Activated CD4-positive, alpha-beta memory T cell treated with anti-CD3 and anti-CD28 coated beads for 36 hours (primary cell): ENCODE results near the gene PELI2. TPM values are rescaled to one million over a fixed set of nuclear protein-coding genes. Genes with fewer than 3 reads are reported as not detected.

Experiments
- CTCF ChIA-PET: fragments of 350-600 bp; sonication (Branson Sonifier 250); formaldehyde crosslinking; loops from one replicate; lab custom pipeline; 2021; ENCODE audit warnings: antibody characterized with exemption, inconsistent platforms; lab: Charles Lee
- POLR2A ChIA-PET: fragments of 350-600 bp; sonication (Branson Sonifier 250); formaldehyde crosslinking; loops from one replicate; lab custom pipeline; 2021; ENCODE audit warnings: antibody characterized with exemption; lab: Charles Lee
- DNase-seq: peaks from one replicate; pipeline ENCODE4 v3.0.0-alpha.2; 2020
- H3K27ac Mint-ChIP-seq: one replicate; pipeline ENCODE4 v1.8.0; 2021; ENCODE audit warnings: mixed read lengths
- H3K27me3 Mint-ChIP-seq: one replicate; pipeline ENCODE4 v1.8.0; 2021; ENCODE audit warnings: mixed read lengths
- H3K36me3 Mint-ChIP-seq: one replicate; pipeline ENCODE4 v1.8.0; 2021; ENCODE audit warnings: mixed read lengths
- H3K4me1 Mint-ChIP-seq: one replicate; pipeline ENCODE4 v1.8.0; 2021; ENCODE audit warnings: low read depth, mixed read lengths
- H3K4me3 Mint-ChIP-seq: one replicate; pipeline ENCODE4 v1.8.0; 2021; ENCODE audit warnings: mild to moderate bottlenecking, mixed read lengths
- H3K9me3 Mint-ChIP-seq: one replicate; pipeline ENCODE4 v1.8.0; 2021; ENCODE audit warnings: mixed read lengths
- intact Hi-C: fragments of 100-400 bp; cut with micrococcal nuclease; formaldehyde crosslinking; loops from one replicate; pipeline ENCODE4 v1.15.1; 2023
- total RNA-seq, 2 experiments: library from RNA; stranded (reverse); gene quantifications; one replicate each; pipeline ENCODE4 v1.2.3, GENCODE V29; 2021

PELI2 gene
- total RNA-seq: 1 to 10 TPM; 6.4 to 6.6 TPM

- no peaks in the 10 kb centered on the region for H3K36me3 Mint-ChIP-seq
- H3K27me3 Mint-ChIP-seq: peaks cover 11% of the 10 kb centered on the region
- H3K4me1 Mint-ChIP-seq: peaks cover 41% of the 10 kb centered on the region
- peak within 1 kb of the TSS; percentile 90 for H3K4me3 Mint-ChIP-seq
- POLR2A ChIA-PET: interaction anchor here (0.9 to 3.3 kb wide), 3 partner anchors 9 to 16 kb away, joined by 3 to 19 read pairs (median 3); no protein-coding TSS in a partner anchor
- CTCF ChIA-PET: interaction anchor here (0.6 to 2.6 kb wide), 6 partner anchors 13 to 386 kb away, joined by 3 to 16 read pairs (median 4); no protein-coding TSS in a partner anchor
- intact Hi-C loops: loop anchor here (2.0 to 10.0 kb wide), 9 partner anchors 19 to 1151 kb away; partner anchors contain the start of genes AP5M1, EXOC5, KTN1 and TMEM260
- no peaks in the 10 kb centered on the region for H3K9me3 Mint-ChIP-seq
- peak; percentile 80 for DNase-seq
- H3K27ac Mint-ChIP-seq: peak within 1 kb of the TSS; percentile 83
Observed at GRCh38 chr14:56117765-56118610, at the start of gene PELI2. PELI2 (plus strand) TSS chr14:56118411; CDS start chr14:56118661, 250 bp downstream.

- H3K9me3 Mint-ChIP-seq: no peaks in the 10 kb centered on the region
- no peak overlapping the region for H3K27ac Mint-ChIP-seq
- H3K4me3 Mint-ChIP-seq: no peak overlapping the region
- no peak for DNase-seq
- ChIA-PET POLR2A (no interaction called here), CTCF (no interaction called here)
- no peaks in the 10 kb centered on the region for H3K4me1 Mint-ChIP-seq
- intact Hi-C loops: no loop called here
- no peaks in the 10 kb centered on the region for H3K36me3 Mint-ChIP-seq
- peaks cover 18% of the 10 kb centered on the region for H3K27me3 Mint-ChIP-seq
Observed at GRCh38 chr14:56073799-56074198, 44.4 kb upstream of the PELI2 start.

GRCh38 chr14:56075301-56075700 lies 42.9 kb upstream of the PELI2 start:
- no peak overlapping the region for H3K4me3 Mint-ChIP-seq

GRCh38 chr14:56081139-56081538 lies 37.1 kb upstream of the PELI2 start:
- no peak for DNase-seq
- ChIA-PET CTCF (no interaction called here), POLR2A (no interaction called here)

More at GRCh38 chr14:56075301-56075700, 42.9 kb upstream of the PELI2 start:
- no peaks in the 10 kb centered on the region for H3K4me1 Mint-ChIP-seq
- POLR2A ChIA-PET: no interaction called here
- H3K27ac Mint-ChIP-seq: no peak overlapping the region
- intact Hi-C loops: no loop called here
- no peaks in the 10 kb centered on the region for H3K36me3 Mint-ChIP-seq
- no peaks in the 10 kb centered on the region for H3K9me3 Mint-ChIP-seq
- CTCF ChIA-PET: no interaction called here
- no peak for DNase-seq
- peaks cover 18% of the 10 kb centered on the region for H3K27me3 Mint-ChIP-seq

GRCh38 chr14:56082880-56083279 lies 35.3 kb upstream of the PELI2 start:
- ChIA-PET CTCF (no interaction called here), POLR2A (no interaction called here)
- no peak for DNase-seq
- H3K4me3 Mint-ChIP-seq: no peak overlapping the region
- intact Hi-C loops: no loop called here
- H3K36me3 Mint-ChIP-seq: no peaks in the 10 kb centered on the region
- H3K4me1 Mint-ChIP-seq: no peaks in the 10 kb centered on the region
- no peaks in the 10 kb centered on the region for H3K9me3 Mint-ChIP-seq
- no peak overlapping the region for H3K27ac Mint-ChIP-seq
- H3K27me3 Mint-ChIP-seq: peaks cover 21% of the 10 kb centered on the region

More at GRCh38 chr14:56081139-56081538, 37.1 kb upstream of the PELI2 start:
- no peak overlapping the region for H3K4me3 Mint-ChIP-seq
- no peaks in the 10 kb centered on the region for H3K36me3 Mint-ChIP-seq
- intact Hi-C loops: no loop called here
- no peaks in the 10 kb centered on the region for H3K4me1 Mint-ChIP-seq
- no peak overlapping the region for H3K27ac Mint-ChIP-seq
- peaks cover 26% of the 10 kb centered on the region for H3K27me3 Mint-ChIP-seq
- H3K9me3 Mint-ChIP-seq: no peaks in the 10 kb centered on the region

DNA sequence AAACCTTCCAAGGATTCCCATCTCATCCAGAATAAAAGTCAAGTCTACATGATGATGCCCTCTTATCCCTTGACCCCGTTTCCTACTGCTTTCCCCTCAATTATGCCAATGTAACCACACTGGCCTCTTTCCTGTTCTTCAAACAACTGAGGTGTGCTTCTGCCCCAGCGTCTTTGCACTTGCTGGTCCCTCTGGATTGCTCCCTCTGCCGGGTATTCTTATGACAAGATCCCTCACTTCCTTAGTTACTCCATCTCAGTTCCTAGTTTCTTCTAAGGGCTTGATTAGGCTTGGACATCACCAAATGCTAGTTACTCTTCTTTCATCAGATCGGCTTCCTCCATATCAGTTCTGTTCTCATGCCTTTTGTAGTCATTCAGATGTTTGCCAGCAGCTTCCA lies 32.7 kb upstream of the PELI2 start:
- intact Hi-C loops: no loop called here
- Mint-ChIP-seq H3K27ac (no peak overlapping the region), H3K27me3 (peaks cover 18% of the 10 kb centered on the region), H3K9me3 (no peaks in the 10 kb centered on the region), H3K4me3 (no peak overlapping the region), H3K4me1 (no peaks in the 10 kb centered on the region), H3K36me3 (no peaks in the 10 kb centered on the region)
- ChIA-PET POLR2A (no interaction called here), CTCF (no interaction called here)
- DNase-seq: no peak

DNA sequence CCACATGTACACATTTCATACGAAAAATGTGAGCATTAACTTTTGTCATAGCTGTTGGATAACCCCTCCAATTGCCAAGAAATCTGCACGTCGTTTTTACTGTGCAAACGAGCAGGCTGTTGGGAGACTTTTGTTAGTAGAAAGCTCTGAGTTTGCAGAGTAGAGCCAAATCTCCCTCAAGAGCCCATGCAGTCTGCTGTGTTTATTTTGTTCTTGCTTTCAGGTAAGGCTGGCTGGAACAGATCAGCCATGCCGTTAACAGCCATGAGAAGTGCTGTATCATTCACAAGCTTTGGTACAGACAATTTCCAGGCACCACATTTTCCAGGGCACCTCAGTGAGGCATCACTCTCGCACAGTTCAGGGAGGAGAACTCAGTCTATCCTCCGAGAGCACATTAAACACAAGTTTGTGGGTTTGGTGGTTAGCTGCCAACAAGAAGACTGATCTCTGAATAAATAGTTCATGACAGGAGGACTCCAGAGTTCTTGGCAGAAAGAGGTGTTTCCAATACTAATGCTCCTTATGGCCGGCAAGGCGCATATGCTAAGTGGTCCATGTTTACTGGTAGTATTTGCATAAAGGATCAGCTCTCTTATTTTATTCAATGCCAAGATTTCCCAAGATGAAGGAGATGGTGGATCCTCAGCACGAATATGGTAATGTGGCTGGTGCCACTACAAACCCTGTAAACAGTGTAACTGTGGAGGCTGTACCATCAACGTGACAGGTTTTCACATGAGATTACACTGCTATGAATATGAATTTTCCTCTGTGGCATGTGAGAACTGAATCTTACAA lies 30.3 kb upstream of the PELI2 start:
- Mint-ChIP-seq H3K27ac (no peak overlapping the region), H3K9me3 (no peaks in the 10 kb centered on the region), H3K36me3 (no peaks in the 10 kb centered on the region), H3K4me3 (no peak overlapping the region), H3K27me3 (peaks cover 13% of the 10 kb centered on the region), H3K4me1 (no peaks in the 10 kb centered on the region)
- ChIA-PET CTCF (interaction anchor here (0.6 to 1.4 kb wide), 3 partner anchors 9 to 356 kb away, joined by 3 to 4 read pairs (median 3); no protein-coding TSS in a partner anchor), POLR2A (no interaction called here)
- intact Hi-C loops: no loop called here
- no peak for DNase-seq

DNA sequence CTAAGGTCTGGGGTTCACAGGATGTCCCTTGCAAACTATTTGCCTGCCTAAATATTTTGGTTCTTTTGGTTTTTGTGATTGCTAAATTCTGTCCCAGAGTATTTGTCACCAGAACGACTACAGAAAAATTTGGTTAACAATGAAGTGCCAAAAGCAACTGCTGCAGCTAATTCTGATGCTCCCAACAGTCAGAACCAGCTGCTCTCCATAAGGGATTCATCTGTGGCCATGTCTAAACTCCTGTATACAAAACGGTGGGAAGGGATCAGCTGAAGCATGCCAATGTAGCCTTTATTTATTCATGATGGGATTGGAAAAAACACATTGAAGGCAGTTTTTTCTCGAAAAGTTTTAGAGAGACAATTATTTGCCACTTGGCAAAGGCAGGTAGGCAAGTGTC lies 29.3 kb upstream of the PELI2 start:
- CTCF ChIA-PET: interaction anchor here (1.4 kb wide), 1 partner anchor 335 kb away, joined by 3 read pairs; no protein-coding TSS in a partner anchor
- no peaks in the 10 kb centered on the region for H3K36me3 Mint-ChIP-seq

GRCh38 chr14:56092763-56093162 lies 25.4 kb upstream of the PELI2 start:
- CTCF ChIA-PET: interaction anchor here (1.0 kb wide), 1 partner anchor 25 kb away, joined by 4 read pairs; the partner anchor contains the start of gene PELI2
- H3K27me3 Mint-ChIP-seq: peaks cover 15% of the 10 kb centered on the region
- no peak overlapping the region for H3K27ac Mint-ChIP-seq
- H3K9me3 Mint-ChIP-seq: no peaks in the 10 kb centered on the region
- H3K36me3 Mint-ChIP-seq: no peaks in the 10 kb centered on the region
- no peak overlapping the region for H3K4me3 Mint-ChIP-seq
- POLR2A ChIA-PET: interaction anchor here (0.6 kb wide), 1 partner anchor 1974 kb away, joined by 7 read pairs; no protein-coding TSS in a partner anchor
- intact Hi-C loops: no loop called here
- no peak for DNase-seq
- H3K4me1 Mint-ChIP-seq: no peaks in the 10 kb centered on the region

More for the DNA sequence above, 29.3 kb upstream of the PELI2 start:
- peaks cover 17% of the 10 kb centered on the region for H3K27me3 Mint-ChIP-seq
- POLR2A ChIA-PET: no interaction called here
- H3K27ac Mint-ChIP-seq: no peak overlapping the region
- DNase-seq: no peak
- intact Hi-C loops: no loop called here
- no peaks in the 10 kb centered on the region for H3K9me3 Mint-ChIP-seq
- no peaks in the 10 kb centered on the region for H3K4me1 Mint-ChIP-seq
- H3K4me3 Mint-ChIP-seq: no peak overlapping the region

DNA sequence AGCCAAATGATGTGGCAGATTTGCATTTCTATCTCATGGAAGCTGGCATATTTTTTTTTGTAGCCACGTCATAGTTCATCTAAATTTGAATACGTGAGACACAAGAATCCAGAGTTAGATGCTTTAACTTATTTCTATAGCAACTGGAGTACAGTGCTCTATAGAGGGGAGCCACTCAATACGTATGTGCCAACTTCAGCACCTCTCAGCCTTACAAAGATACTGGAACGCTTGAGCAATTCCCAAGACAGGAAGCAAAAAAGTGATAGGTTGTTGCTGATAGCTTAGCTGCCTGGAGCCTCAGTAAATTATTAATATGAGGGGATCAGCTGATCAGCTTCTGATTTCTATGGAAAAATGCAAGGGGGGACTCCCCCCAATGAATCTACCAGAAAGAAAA lies 24.1 kb upstream of the PELI2 start:
- H3K27me3 Mint-ChIP-seq: peaks cover 15% of the 10 kb centered on the region
- no peak overlapping the region for H3K4me3 Mint-ChIP-seq
- ChIA-PET CTCF (no interaction called here), POLR2A (no interaction called here)
- H3K27ac Mint-ChIP-seq: no peak overlapping the region
- H3K4me1 Mint-ChIP-seq: no peaks in the 10 kb centered on the region
- no peak for DNase-seq
- intact Hi-C loops: no loop called here
- H3K36me3 Mint-ChIP-seq: no peaks in the 10 kb centered on the region
- no peaks in the 10 kb centered on the region for H3K9me3 Mint-ChIP-seq

DNA sequence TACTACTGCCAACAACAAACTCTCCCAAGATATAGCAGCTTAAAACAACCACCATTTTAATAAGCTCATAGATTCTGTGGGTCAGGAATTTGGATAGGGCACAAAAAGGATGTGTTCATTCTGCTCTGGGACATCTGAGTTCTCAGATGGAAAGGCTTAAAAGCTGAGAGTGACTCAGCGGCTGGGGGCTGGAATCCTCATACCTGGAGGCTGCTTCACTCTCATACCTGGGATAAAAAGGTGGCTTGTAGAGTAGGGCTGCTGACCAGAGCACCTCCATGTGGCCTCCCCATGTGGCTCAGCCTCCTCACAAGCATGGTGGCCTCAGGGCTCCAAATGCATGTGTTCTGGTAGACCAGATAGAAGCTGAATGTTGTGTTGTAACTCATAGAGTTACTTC lies 20.2 kb upstream of the PELI2 start:
- DNase-seq: no peak
- H3K27me3 Mint-ChIP-seq: peaks cover 17% of the 10 kb centered on the region
- ChIA-PET CTCF (no interaction called here), POLR2A (no interaction called here)
- no peak overlapping the region for H3K27ac Mint-ChIP-seq
- H3K4me1 Mint-ChIP-seq: no peaks in the 10 kb centered on the region
- H3K4me3 Mint-ChIP-seq: no peak overlapping the region
- intact Hi-C loops: no loop called here
- no peaks in the 10 kb centered on the region for H3K36me3 Mint-ChIP-seq
- no peaks in the 10 kb centered on the region for H3K9me3 Mint-ChIP-seq
